Measurements from ENCODE around the gene MRGPRX2. TPM values are rescaled to one million over a fixed set of nuclear protein-coding genes. Genes with fewer than 3 reads are reported as not detected.

MRGPRX2 gene
- total and polyA plus RNA-seq, 9 of the 15 experiments (the other 6 are each of a cell fraction or from before 2014, with no cell fraction given): not detected

- Histone ChIP-seq H3K9me1 (ENCODE audit: control insufficient read depth, insufficient read depth, low read length) (no peaks in the 10 kb centered on the region), H2AFZ (ENCODE audit: low read depth, low read length) (no peak overlapping the region), H3K27me3 (ENCODE audit: control insufficient read depth in 2 of 2, insufficient read depth in 2 of 2, low read length in 2 of 2) (peaks cover 6 to 17% of the 10 kb centered on the region in 2 experiments; a peak in 3 of 5 replicates), H3K4me2 (ENCODE audit: insufficient read depth, low read length) (no peak overlapping the region), H3K79me2 (ENCODE audit: control insufficient read depth, insufficient read depth, low read length) (no peaks in the 10 kb centered on the region), H3K9ac (ENCODE audit: insufficient read depth in 1 of 2, low read depth in 2 of 2, low read length in 2 of 2) (no peak overlapping the region), H4K20me1 (replicated peaks; ENCODE audit: control insufficient read depth, insufficient read depth, low read length) (no peaks in the 10 kb centered on the region), H3K27ac (ENCODE audit: extremely low read depth, low read depth, low read length) (no peak overlapping the region), H3K36me3 (ENCODE audit: control insufficient read depth, insufficient read depth, low read length) (no peaks in the 10 kb centered on the region), H3K4me3 (no peak overlapping the region), H3K4me1 (replicated peaks in 1 of 2; ENCODE audit: control insufficient read depth in 2 of 2, insufficient read depth in 2 of 2, low read length in 2 of 2) (no peaks in the 10 kb centered on the region), H3K9me3 (replicated peaks; ENCODE audit: control insufficient read depth, insufficient read depth, low read depth, low read length) (no peaks in the 10 kb centered on the region)
- CTCF ChIA-PET (ENCODE audit: low intra/inter-chr PET ratio): no interaction called here
- no TSS peak for BruUV-seq (replicated peaks)
- intact Hi-C loops (cut with micrococcal nuclease) (no loop called here), in situ Hi-C loops (cut with MboI) (no loop called here)
- POLR2A ChIA-PET: no interaction called here
- FAIRE-seq (no peak), ATAC-seq (no peak), DNase-seq (ENCODE audit: extremely low read depth in 1 of 4, low spot score in 3 of 4) (no peak)
- 1% methylated on average over 4 of the region's 4 CpGs for WGBS (ENCODE audit: insufficient coverage, low coverage, missing lambda C conversion rate)
- no peak for TF ChIP-seq CBFB (CRISPR knock-in tag; IDR thresholded peaks at IDR 0.05)
- TF ChIP-seq MEIS2 (IDR thresholded peaks at IDR 0.05; ENCODE audit: partially characterized antibody): peak; percentile 4
Measured at GRCh38 chr11:19101796-19102520, 41.4 kb upstream of the MRGPRX2 start.

- Histone ChIP-seq H2AFZ (ENCODE audit: low read depth, low read length) (no peak overlapping the region), H3K9ac (ENCODE audit: insufficient read depth in 1 of 2, low read depth in 2 of 2, low read length in 2 of 2) (no peak overlapping the region), H3K9me3 (replicated peaks; ENCODE audit: control insufficient read depth, insufficient read depth, low read depth, low read length) (no peaks in the 10 kb centered on the region), H3K4me1 (replicated peaks in 1 of 2; ENCODE audit: control insufficient read depth in 2 of 2, insufficient read depth in 2 of 2, low read length in 2 of 2) (no peaks in the 10 kb centered on the region), H3K27me3 (ENCODE audit: control insufficient read depth in 2 of 2, insufficient read depth in 2 of 2, low read length in 2 of 2) (peaks cover 0 to 13% of the 10 kb centered on the region in 2 experiments; a peak in 3 of 5 replicates), H3K79me2 (ENCODE audit: control insufficient read depth, insufficient read depth, low read length) (no peaks in the 10 kb centered on the region), H3K4me3 (no peak overlapping the region), H3K4me2 (ENCODE audit: insufficient read depth, low read length) (no peak overlapping the region), H3K36me3 (ENCODE audit: control insufficient read depth, insufficient read depth, low read length) (no peaks in the 10 kb centered on the region), H4K20me1 (replicated peaks; ENCODE audit: control insufficient read depth, insufficient read depth, low read length) (no peaks in the 10 kb centered on the region), H3K27ac (ENCODE audit: extremely low read depth, low read depth, low read length) (no peak overlapping the region), H3K9me1 (ENCODE audit: control insufficient read depth, insufficient read depth, low read length) (no peaks in the 10 kb centered on the region)
- 2% methylated on average over 4 of the region's 4 CpGs for WGBS (ENCODE audit: insufficient coverage, low coverage, missing lambda C conversion rate)
- in situ Hi-C loops (cut with MboI) (no loop called here), intact Hi-C loops (cut with micrococcal nuclease) (no loop called here)
- ATAC-seq (no peak), DNase-seq (ENCODE audit: extremely low read depth in 1 of 4, low spot score in 3 of 4) (no peak), FAIRE-seq (no peak)
- CTCF ChIA-PET (ENCODE audit: low intra/inter-chr PET ratio): no interaction called here
- BruUV-seq (replicated peaks): no TSS peak
- POLR2A ChIA-PET: interaction anchor here (1.1 kb wide), 1 partner anchor 16 kb away, joined by 3 read pairs; no protein-coding TSS in a partner anchor
- TF ChIP-seq NR0B1 (IDR thresholded peaks at IDR 0.05; ENCODE audit: partially characterized antibody): no peak
- peak; percentile 62; the same call in 1 of the 2 replicates for TF ChIP-seq ZNF12 (CRISPR knock-in tag; IDR thresholded peaks at IDR 0.05)
- no peak for TF ChIP-seq ZNF609 (CRISPR knock-in tag; IDR thresholded peaks at IDR 0.05; ENCODE audit: borderline replicate concordance)
- TF ChIP-seq ZFX (CRISPR knock-in tag; IDR thresholded peaks at IDR 0.05): no peak
Measured at GRCh38 chr11:19100885-19101284, 40.4 kb upstream of the MRGPRX2 start.
